Activated T-cell treated with anti-CD3 and anti-CD28 coated beads for 4 hours (primary cell): Measurements from ENCODE around the gene GPR37L1.
"Not testable (repeated sequence)": the region's sequence is repeated elsewhere in the genome, so short reads cannot be mapped to it uniquely, and the experiment has no call there.

ENCODE experiments used
- DNase-seq: peaks from one replicate; pipeline ENCODE4 v3.0.0-alpha.2; 2020

Gene GPR37L1

GRCh38 chr1:202134645-202135172 lies 12.0 kb downstream of the GPR37L1 start:
- no peak for DNase-seq

- peak; percentile 36 for DNase-seq
Observed at GRCh38 chr1:202135221-202135721, 12.6 kb downstream of the GPR37L1 start.

- DNase-seq: no peak
Observed at GRCh38 chr1:202140833-202141232, 18.1 kb downstream of the GPR37L1 start.

GRCh38 chr1:202141468-202141867 lies 18.8 kb downstream of the GPR37L1 start:
- not testable (repeated sequence) for DNase-seq

- no peak for DNase-seq
Observed at GRCh38 chr1:202143011-202143767, 20.5 kb downstream of the GPR37L1 start.

GRCh38 chr1:202143768-202144401 lies 21.2 kb downstream of the GPR37L1 start:
- DNase-seq: no peak

- peak; percentile 51 for DNase-seq
Observed at GRCh38 chr1:202144402-202145067, 21.8 kb downstream of the GPR37L1 start, which contains the start of gene ARL8A. Gene ARL8A (minus strand): TSS chr1:202144737. CDS start chr1:202144572, 165 bp downstream.

- no peak for DNase-seq
Observed at GRCh38 chr1:202145068-202145743, 22.5 kb downstream of the GPR37L1 start.

GRCh38 chr1:202145744-202146140 lies 23.0 kb downstream of the GPR37L1 start:
- DNase-seq: not testable (repeated sequence)

GRCh38 chr1:202146279-202146678 lies 23.6 kb downstream of the GPR37L1 start:
- no peak for DNase-seq

GRCh38 chr1:202146993-202147392 lies 24.3 kb downstream of the GPR37L1 start:
- no peak for DNase-seq

- DNase-seq: no peak
Observed at GRCh38 chr1:202148391-202148790, 25.7 kb downstream of the GPR37L1 start.

GRCh38 chr1:202149566-202149965 lies 26.8 kb downstream of the GPR37L1 start:
- DNase-seq: no peak

GRCh38 chr1:202150187-202150586 lies 27.5 kb downstream of the GPR37L1 start:
- DNase-seq: no peak

- DNase-seq: no peak
Observed at GRCh38 chr1:202150602-202151001, 27.9 kb downstream of the GPR37L1 start.

- DNase-seq: no peak
Observed at GRCh38 chr1:202151045-202151444, 28.3 kb downstream of the GPR37L1 start.

GRCh38 chr1:202152399-202152798 lies 29.7 kb downstream of the GPR37L1 start:
- DNase-seq: no peak

GRCh38 chr1:202153284-202153683 lies 30.6 kb downstream of the GPR37L1 start:
- no peak for DNase-seq

GRCh38 chr1:202154148-202154765 lies 31.5 kb downstream of the GPR37L1 start:
- no peak for DNase-seq

GRCh38 chr1:202154766-202155477 lies 32.2 kb downstream of the GPR37L1 start:
- DNase-seq: no peak

GRCh38 chr1:202155478-202156021 lies 32.8 kb downstream of the GPR37L1 start:
- no peak for DNase-seq
